Stimulated activated CD4-positive, alpha-beta T cell treated with anti-CD3 and anti-CD28 coated beads, Interleukin-12 subunit alpha, Interleukin-12 subunit beta, amount 100 ng/mL, for 48 hours (primary cell): ENCODE results near the gene KAZN.

Experiments used
- DNase-seq, 3 donors: peaks; one replicate each; pipeline ENCODE4 v3.0.0-alpha.2; 2020; ENCODE audit warnings: low read depth in 2 of 3, low spot score in 1 of 3

Gene KAZN

DNA sequence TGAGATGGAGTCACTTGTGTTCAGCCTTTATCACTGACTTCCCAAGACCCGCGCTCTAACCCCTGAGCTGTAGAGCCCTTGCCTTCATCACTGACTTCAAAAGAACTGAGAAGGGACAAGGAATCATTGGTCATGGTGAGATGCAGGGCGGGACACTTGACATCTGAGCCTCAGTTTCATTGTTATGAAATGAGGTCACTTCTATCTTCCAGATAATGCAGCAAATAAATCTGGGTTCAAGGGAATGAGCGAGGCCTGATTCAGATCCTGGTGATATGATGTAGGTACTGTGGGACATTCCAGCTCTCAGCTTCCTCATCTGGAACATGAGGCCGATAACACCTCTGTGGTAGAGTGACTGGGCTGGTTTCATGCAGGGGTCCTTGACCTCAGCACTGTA, 13.8 kb downstream of the KAZN start:
- DNase-seq = no peak

- no peak for DNase-seq
These were observed 15.4 kb downstream of the KAZN start for GRCh38 chr1:14613926-14614325.

DNA sequence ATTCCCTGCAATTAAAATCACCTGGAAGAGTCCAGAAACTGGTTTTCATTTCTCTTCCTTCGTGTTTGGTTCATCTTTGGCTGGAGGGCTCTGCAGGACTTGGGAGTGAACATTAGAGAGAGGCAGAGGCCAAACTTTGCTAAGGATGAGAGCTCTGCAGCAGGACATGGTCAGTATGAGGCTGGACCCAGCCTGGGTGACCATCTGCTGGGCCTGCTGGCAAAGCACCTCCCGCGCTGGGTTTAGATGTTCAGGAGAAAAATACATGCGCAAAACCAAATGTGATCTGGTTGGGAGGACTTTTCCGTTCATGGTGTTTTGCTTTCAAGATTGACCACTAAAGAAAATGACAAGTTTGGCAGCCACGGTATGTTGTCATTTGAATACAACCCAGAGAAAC, 15.9 kb downstream of the KAZN start:
- DNase-seq = no peak

DNA sequence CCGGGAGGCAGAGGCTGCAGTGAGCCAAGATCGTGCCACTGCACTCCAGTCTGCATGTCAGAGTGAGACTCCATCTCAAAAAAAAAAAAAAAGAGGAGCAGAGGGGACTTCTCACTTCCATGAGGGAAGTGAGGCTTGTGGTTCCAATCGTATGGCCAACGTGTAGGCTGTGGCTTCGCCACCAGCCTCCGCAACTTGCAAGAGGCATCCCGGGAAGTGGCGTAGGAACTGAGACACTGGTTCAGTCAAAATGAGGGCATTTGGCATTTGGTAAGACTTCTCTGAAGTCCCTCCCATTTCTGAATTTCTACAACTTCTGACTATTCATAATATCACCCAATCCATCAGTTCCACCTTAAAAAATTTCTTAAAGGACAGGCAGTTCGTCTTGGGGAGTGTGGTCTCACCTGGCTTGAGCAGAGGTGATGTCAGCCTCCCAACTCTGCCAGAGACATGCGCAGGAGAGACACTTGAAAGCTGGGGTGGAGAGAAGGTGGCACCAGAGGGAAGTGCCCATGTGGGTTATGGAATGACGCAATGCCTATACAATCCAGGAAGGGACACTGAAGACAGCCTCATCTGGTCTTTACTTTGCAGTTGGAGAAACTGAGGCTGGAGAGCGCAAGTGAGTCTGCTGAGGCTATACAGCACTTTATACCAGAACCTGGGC, 17.2 kb downstream of the KAZN start:
- no peak for DNase-seq

GRCh38 chr1:14616632-14617396, 18.3 kb downstream of the KAZN start:
- no peak for DNase-seq

DNA sequence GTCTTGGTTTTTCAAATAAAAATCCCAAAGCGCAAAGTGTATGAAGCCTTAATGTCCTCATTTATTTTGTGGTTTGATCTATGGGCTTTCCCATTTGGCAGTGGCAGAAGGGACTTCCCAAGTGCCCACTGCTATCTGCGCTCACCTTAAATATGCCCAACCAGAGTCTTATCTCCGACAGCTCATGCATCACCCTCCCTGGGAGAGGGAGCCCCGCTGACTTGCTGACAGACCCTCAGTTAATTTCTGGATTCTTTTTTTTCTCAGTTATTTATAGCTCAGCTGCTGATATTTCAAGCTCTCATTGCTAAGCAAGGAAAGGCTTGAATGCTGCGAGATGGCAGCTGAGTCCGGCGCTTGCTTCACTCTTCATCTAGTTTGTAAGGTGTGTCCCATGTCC, 19.3 kb downstream of the KAZN start:
- DNase-seq = no peak

DNA sequence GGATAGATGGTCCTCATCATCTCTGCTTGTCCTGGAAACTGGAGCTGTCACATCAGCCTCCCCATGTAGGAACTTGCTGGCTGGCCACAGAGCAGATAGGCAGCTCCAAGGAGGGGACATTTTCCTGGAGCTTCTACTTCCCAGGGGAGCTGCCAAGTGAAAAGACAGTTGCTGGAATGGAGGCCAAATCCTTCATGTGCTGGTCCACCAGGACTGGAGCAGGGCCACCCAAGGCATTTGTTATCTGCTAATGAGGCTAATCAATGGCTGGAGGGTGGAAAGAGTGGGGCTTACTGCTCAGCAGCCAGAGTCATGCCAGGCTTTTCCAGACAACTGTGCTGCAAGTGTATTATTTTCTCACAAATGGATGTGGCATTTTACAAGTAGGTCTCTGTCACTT, 22.5 kb downstream of the KAZN start:
- DNase-seq = no peak

GRCh38 chr1:14623090-14623489, 24.6 kb downstream of the KAZN start:
- DNase-seq = no peak

DNA sequence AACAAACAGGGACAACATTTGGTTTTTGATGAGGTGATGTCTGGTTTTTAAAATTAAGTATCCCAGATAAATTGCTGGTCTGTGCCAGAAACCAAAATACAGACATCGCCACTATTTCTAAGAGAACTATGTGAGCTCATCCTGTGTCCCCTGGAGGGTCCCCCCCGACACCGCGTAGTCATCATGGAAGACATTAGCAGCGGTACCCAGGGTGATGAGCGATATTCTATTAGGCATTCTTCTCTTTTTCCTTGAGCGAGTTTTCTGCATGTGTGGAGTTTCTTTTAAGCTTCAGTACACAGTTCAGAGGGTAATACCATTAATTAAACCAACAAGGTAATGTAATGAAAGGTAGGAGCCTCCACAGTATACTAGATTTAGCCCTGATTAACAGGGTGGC, 26.5 kb downstream of the KAZN start:
- DNase-seq = no peak

- no peak for DNase-seq
These were observed 27.1 kb downstream of the KAZN start for GRCh38 chr1:14625572-14625971.

DNA sequence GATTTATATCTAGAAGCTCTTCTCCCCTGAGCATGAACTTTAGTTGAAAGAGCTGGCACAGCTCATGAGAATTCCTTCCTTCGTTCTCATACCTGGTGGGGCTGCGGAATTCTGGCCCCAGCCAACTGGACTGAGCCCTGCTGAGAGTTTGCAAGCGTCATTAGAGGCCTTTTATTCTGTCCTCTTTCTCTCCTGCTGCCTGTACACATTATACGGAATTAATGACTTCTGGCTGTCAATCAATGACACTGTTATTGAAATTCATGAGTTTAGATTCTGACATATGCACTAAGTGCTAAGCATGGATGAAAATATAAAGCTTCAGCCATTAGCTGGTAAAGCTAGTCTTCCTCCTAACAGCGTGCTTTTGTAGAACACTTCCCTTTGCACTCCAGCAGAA, 27.5 kb downstream of the KAZN start:
- no peak for DNase-seq

GRCh38 chr1:14626869-14627607, 28.6 kb downstream of the KAZN start:
- DNase-seq = no peak

GRCh38 chr1:14627608-14628489, 29.4 kb downstream of the KAZN start:
- no peak for DNase-seq

- no peak for DNase-seq
These were observed 31.0 kb downstream of the KAZN start for GRCh38 chr1:14629363-14630014.

GRCh38 chr1:14630986-14631385, 32.5 kb downstream of the KAZN start:
- no peak for DNase-seq

DNA sequence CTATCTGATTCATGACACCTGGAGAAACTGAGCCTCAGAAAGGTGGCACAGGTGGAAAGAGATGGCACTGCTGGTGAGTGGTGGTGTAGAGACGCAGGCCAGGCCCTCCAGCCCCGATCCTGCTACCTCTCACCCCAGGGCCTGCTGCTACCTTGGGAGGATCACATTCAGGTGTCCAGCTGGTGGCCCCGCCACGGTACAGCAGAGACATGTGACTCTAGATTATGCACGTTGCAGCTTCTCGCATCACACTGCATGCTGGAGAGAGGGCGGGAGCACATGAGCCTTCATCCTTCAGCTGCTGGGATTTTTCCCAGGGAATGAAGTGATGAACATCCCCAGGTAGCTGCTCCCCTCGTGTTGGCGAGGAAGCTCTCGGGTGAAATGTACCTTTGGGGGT, 32.9 kb downstream of the KAZN start:
- DNase-seq = no peak

DNA sequence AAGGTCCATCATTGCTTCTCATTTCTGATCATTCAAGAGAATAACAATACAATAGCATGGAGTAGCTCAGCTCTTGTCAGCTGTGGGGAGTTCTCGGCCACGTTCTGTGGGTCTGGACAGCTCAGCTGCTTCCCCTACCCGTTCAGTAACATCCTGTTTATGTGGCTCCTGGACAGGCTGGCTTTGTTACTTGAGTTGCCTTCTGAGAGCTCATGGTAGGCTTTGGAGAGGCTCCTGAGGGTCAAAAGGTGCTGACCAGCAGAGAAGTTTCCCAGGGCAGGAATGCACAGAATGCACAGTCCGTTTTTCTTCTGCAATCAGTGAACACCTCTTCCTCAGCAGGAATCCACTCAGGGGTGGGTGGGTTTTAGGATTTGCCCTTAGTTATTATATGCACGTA, 36.0 kb downstream of the KAZN start:
- DNase-seq = no peak

DNA sequence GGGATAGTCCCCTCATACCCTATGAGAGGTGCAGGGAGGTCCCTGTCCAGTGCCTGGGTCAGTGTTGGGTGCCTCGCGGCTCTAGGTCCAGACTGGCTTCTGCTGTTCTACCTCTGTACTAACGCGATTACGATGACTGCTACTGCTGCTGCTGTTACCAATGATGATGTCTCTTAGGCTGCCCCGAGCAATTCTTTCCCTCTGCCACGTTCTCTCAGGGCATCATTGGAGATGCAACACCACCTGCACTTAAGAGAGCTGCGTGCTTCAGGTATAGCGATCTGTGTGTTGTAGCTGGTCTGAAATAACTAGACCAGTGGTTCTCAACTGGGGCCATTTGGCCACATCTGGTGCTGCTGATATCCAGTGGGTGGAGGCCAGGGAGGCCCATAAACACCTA, 36.9 kb downstream of the KAZN start:
- DNase-seq = no peak

DNA sequence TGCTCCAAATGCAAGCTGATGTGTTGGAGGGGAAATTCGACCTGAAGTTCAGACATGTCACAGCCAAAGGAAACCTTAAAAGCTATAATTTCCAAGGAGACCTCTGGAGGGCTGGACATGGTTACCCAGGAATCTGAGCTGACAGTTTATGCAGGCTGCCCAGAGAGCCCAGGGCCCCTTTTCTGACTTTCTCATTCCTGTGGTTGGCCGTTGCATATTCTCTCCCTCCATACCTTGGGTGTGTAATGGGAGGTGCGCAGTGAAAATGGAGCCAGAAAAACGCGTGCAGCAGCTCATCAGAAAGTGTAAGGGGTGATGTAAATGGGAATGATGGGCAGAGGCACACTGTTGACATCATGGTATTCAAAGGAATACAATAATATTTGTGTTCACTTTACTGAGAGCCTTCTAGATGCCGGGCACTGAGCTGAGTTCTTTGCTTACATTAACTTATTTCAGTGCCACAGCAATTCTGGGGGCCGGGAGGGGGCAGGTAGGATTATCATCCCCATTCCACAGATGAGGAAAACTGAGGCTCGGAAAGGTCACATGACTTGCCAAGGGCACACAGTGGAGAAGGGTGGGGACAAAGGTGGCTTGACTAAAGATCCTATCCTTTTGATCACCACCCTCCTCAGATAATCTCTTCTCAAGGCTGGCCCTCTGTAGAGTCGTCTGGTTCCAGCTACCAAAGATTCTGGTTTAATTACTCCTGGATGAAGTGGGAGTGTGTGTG, 38.6 kb downstream of the KAZN start:
- no peak for DNase-seq
